Kasumi-1 (cell line): ENCODE data around the gene TENM4.
A peak's percentile ranks its signal among the peaks of the same experiment; 100 is the strongest.

ENCODE experiments used
- DNase-seq, 2 experiments: peaks; one replicate each; lab custom pipeline; 2025; lab: John Stamatoyannopoulos, UW

TENM4 gene

DNA sequence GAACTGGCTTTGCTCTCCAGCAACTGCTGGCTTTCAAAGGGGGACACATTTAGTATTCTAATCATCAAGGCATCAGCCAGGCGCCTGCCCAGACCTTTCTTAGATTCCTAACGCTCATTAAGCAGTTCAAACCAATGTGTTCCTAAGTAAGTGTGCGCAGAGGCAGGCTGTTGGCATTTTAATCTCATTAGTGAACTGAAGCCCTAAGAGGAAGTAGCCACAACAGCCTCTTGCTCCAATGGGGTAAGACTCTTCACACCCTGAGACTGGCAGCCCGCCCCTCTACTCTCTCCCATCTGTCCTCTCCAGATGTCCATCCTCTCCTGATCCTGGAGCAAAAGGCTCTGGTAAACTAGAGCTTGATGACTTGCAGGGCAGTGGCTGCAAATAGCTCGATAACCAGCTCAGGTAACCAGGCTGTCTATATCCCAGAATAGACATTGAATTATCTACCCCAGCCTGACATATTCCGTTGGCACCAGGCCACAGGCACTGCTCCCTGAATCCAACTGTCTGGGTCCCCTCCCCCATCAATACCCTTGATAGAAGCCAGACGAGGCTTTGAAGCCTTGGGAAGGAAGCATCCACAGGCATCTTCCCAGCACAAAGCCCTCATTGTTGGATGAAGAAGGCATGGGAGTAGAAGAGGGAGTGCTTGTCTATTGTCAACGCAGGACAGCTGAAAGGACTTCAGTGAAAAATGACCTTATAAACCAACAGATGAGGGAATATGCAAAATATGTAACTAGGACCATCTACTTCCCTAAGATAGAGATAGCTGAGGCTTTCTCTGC is 321.1 kb downstream of the TENM4 start:
- no peak for DNase-seq

- no peak for DNase-seq
These were observed 323.3 kb downstream of the TENM4 start for GRCh38 chr11:79117488-79117887.

DNA sequence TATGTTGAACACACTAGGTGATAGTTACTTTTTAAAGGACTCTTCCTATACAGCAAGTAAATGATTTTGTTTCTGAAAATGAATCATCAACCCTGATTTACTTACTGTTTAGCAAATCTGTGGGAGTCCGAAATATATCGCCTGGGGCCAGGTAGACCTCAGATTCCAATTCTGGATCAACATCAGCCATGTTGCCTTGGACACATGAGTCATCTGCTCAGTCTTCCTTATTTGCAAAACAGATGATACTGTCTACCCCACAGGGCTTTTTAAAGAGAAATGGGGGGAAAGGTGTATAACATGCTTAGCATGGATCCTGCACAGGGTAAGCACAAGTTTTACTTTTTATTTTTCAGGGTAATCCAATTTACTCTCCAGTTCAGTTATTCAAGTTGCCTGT is 324.2 kb downstream of the TENM4 start:
- DNase-seq, result no peak

- DNase-seq, result no peak
These were observed 327.7 kb downstream of the TENM4 start for GRCh38 chr11:79113054-79113690.

DNA sequence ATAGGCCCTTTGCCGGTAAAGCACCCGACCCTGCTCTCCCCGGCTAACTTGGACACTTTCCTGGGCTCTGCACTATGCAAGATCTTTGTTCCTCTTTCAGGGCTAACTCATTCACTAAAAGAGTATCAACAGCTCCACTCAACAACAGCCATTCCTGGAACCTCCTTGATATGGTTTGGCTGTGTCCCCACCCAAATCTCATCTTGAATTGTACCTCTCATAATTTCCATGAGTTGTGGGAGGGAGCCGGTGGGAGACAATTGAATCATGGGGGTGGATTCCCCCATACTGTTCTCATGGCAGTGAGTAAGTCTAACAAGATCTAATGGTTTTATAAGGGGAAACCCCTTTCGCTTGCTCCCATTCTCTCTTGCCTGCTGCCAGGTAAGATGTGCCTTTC is 330.0 kb downstream of the TENM4 start:
- no peak for DNase-seq

DNA sequence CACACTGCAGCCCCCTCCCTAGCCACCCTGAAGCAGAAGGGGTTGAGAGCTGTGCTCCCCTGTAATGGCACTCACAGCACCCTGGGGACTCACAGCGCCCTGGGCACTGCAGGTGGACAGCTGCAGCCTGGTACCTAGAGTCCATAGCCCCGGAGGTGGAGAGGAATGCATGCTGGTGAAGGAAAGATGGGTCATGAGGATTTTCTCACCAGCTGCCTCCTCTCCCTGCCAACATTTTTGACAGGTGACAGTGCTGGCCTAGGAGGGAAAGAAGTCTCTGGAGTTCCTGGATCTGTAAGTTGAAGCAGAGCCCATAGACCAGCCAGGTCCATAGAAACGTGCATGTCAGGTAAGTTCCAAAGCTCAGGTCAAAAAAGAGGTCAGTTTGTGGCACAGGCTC is 330.5 kb downstream of the TENM4 start:
- no peak for DNase-seq

- DNase-seq, result no peak
These were observed 332.0 kb downstream of the TENM4 start for GRCh38 chr11:79108851-79109250.

DNA sequence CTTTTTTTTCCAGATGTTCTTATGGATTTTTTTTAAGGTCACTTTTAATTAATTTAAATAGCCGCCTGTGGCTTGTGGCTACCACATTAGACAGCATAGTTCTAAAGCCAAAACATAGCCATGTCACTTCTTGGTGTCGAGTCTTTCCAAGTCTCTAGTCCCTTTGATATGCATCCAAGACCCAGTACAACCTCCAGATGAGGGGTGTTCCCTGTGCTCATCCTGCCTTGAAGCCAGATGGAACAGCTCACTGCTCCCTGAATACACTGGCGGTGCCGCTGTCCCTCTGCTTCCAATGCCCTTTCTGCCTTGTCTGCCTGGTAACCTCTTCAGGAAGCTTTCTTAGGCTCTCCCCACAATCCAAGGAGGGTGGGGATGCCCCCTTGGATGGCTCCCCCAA is 338.0 kb downstream of the TENM4 start:
- no peak for DNase-seq

DNA sequence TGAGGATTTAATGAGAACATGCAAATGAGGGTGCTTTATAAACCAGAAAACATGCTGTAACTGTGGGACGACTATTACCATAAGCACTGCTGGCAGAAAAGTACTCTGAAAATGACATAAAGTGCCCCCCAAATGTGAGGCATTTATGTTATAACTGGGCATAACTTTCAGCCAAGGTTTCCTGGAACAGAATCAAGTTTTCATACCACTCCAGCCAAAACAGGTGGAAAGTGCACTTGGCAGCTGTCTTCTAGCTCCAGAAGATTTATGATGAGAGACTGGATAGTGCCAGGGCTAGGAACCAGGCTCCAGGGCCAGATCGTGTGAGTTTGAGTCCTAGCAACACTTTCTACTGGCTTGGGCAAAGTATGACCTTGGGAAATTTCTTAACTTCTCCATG is 339.2 kb downstream of the TENM4 start:
- DNase-seq, result no peak

- DNase-seq, result peak; percentile 61 to 80
These were observed 340.5 kb downstream of the TENM4 start for GRCh38 chr11:79100093-79100910.

DNA sequence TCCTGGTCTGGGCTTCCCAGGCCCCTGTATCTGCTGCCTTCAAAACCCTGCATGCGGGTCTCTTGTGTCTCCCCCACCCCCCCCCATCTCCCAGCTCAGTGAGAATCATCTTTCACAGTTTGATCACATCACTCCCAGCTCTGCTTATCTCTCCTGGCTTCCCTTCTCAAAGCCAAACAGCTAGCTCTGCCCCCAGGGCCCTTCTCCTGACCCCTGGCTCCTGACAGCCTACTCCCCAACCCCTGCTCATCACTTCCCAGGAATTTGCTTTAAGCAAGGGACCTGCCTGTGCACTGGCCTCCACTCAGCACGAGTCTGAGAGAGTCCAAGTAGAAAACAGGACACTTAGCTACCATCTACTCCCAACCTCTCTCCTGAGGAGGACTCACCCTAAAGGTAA is 342.7 kb downstream of the TENM4 start:
- no peak for DNase-seq

DNA sequence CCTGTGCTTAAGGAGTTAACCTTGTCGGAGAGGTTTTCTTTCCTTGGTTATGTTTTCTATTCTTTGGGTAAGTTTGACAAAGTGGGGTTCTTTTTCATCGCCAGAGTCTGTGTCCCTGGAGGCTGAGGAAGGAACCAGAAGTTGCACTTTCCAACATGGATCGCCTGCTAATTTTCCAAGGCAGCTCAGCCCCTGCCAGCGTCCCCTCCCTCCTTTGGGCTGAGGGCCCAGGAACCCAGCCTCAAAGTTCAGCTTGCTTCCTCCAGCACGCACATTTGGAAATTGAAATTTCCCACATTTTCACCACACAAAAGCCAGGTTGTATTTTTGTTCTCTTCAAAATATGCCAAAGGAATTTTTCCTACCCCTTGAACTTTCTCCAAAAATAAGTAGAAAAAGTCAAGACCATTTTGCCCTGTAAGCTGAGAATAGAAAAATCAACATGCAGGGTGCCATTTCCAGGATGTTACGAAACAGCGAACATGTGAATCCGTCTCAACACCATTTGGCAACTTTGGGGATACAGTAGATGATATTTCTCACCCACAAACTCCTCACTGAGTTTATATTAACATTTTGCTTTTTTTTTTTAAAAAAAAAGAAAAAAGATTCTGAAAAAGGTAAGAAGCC is 343.5 kb downstream of the TENM4 start:
- no peak for DNase-seq

GRCh38 chr11:79095424-79095823 is 345.4 kb downstream of the TENM4 start:
- DNase-seq, result no peak

GRCh38 chr11:79094616-79095015 is 346.2 kb downstream of the TENM4 start:
- no peak for DNase-seq

DNA sequence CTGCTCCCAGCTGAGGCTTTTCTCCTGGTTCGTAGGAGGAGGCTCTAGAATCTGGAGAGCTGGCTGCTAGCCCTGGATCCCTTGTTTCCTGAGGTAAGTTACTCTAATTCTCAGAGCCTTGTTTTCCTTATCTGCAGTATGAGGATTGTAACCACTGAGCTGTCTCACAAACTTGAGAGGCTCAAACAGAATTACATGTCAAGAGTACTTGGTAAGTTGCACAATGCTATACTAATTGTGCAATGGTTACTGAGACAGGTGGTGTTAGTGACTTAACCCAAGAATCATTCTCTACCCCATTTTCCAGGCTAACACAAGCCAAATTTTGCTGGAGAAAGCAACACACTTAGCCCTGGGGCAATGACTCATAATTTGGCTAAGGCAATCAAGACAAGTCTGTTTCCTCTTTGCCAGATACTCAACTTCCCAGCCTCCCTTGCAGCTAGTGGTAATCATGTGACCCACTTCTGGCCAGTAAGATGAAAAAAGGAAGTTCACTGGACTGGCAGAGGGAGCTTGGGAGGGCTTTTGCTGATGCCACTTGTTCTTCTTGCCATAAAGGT is 348.0 kb downstream of the TENM4 start:
- DNase-seq, result peak; percentile 3 to 17

GRCh38 chr11:79090191-79090705 is 350.6 kb downstream of the TENM4 start:
- no peak for DNase-seq

- DNase-seq, result no peak
These were observed 351.2 kb downstream of the TENM4 start for GRCh38 chr11:79089601-79090000.

DNA sequence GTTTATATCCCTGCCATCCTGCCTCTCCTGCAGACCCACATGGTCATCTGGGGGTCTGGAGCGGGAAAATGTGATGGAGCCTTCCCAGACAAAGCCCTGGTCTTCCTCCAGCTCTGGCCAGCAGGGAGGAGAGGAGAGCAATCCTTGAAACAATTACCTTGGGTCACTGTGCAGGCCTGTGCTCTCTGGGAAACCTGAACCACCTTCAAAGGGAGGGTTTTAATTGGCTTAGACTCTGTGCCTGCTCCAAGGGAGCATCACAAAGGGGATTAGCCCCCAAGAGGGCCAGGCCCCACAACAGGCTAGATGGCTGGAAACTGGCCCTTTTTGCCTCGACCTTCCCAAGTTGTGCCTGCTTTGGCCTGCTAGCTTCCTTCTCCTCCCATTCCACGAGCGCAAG is 351.9 kb downstream of the TENM4 start:
- no peak for DNase-seq

GRCh38 chr11:79087961-79088318 is 352.9 kb downstream of the TENM4 start:
- no peak for DNase-seq

- DNase-seq, result no peak
These were observed 353.4 kb downstream of the TENM4 start for GRCh38 chr11:79087238-79087960.

GRCh38 chr11:79086056-79086455 is 354.8 kb downstream of the TENM4 start:
- DNase-seq, result no peak
